HG03469 (cell line): ENCODE measurements around the gene PKDREJ.
"Not testable (repeated sequence)": the region's sequence is repeated elsewhere in the genome, so short reads cannot be mapped to it uniquely, and the experiment has no call there.

Source experiments
- ATAC-seq: cut with Tn5 transposase; IDR thresholded peaks from one replicate; pipeline ENCODE4 v1.9.1; 2021; ENCODE audit warnings: mild to moderate bottlenecking, moderate library complexity, moderate number of reproducible peaks; ENCODE audit not compliant: unreplicated experiment

PKDREJ gene

DNA sequence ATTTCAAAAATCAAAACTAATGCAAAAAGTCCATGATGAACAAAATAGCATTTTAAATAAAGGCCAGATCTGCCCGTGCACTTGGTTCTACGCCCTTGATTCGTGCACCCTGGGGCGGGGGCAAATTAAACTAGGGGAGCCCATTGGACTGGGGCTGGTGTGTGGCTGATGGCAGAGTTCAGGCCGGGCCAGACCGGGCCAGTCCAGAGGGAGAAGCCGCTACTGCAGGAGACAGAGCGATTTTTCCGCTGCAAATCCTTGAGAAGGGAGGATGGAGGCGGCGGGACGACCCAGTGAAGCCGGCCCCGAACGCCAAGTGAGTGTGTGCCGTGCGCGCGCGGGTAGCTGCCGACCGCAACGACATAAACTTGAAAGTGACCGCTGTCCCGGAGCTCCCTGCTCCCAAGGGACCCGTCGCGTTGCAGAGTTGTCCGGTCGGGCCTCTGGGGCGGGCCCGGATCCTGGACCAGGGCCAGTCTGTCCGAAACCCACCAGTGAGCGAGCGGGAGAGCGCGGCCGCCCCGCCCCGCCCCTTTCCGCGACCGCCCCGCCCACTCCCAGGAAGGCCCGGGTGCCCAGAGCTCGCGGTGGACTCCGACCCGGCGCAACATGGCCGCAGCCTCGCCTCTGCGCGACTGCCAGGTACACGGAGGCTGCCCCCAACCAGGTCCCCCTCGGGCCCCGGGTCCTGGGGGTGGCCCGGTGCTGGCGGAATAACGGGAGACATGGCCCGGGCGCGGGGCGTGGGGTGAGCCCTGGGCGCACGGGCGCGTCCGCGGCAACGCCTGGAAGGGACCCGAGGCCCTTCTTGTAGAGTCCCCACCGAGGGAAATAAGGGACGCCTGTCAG is 4.5 kb upstream of the PKDREJ start, which contains the start of gene TTC38:
Gene TTC38 (plus strand): TSS at position 578 of the 849 bp plus-strand sequence. CDS start 32 bp downstream, at position 610.
- no peak for ATAC-seq

DNA sequence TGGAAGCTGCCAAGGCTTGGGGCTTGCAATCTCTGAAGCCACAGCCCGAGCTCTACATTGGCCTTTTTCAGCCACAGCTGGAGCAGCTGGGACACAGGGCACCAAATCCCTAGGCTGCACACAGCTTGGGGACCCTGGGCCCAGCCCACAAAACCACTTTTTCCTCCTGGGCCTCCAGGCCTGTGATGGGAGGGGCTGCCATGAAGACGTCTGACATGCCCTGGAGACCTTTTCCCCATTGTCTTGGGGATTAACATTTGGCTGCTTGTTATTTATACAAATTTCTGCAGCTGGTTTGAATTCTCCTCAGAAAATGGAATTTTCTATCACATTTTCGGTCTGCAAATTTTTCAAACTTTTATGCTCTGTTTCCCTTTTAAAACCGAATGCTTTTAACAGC is 2.5 kb upstream of the PKDREJ start:
- not testable (repeated sequence) for ATAC-seq

DNA sequence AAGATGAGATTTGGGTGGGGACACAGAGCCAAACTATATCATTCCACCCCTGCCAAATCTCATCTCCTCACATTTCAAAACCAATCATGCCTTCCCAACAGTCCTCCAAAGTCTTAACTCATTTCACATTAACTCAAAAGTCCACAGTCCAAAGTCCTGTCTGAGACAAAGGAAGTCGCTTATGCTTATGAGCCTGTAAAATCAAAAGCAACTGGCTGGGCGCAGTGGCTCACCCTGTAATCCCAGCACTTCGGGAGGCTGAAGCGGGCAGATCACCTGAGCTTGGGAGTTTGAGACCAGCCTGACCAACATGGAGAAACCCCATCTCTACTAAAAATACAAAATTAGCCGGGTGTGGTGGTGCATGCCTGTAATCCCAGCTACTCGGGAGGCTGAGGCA is 1.4 kb upstream of the PKDREJ start:
- ATAC-seq, result not testable (repeated sequence)

DNA sequence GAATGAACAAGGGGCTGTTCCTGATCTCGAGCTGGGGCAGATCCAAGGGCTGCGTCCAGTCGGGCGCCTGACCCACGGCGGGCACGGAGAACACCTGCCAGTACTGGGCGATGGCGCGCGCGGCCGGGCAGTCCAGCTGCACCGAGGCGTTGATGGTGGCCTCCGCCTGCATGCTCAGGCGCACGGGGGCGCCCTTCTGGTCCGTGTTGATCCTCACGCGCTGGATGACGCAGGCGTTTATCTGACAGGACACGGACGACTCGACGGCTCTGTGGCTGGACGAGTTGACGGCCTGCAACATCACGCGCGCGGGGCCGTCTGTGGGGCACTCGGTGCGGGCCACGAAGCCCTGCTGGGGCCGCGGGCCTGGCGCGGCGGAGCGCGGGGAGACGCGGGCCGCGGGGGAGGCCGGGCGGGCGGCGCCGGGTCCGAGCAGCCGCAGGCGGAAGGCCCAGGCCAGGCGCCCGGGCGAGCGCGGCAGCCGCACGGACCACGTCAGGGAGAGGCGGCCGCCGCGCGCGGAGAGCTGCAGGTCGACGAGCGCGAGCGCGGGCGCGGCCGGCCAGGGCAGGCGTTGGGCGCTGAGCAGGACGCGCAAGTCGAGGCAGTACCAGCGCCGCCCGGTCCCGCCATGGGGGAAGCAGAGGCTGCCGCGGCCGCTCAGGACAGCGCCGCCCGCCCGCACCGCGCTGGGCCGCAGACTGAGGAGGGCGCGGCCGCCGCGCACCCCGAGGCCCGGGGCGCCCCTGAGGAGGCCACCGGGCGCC is 511 bp downstream of the PKDREJ start:
- ATAC-seq, result no peak

DNA sequence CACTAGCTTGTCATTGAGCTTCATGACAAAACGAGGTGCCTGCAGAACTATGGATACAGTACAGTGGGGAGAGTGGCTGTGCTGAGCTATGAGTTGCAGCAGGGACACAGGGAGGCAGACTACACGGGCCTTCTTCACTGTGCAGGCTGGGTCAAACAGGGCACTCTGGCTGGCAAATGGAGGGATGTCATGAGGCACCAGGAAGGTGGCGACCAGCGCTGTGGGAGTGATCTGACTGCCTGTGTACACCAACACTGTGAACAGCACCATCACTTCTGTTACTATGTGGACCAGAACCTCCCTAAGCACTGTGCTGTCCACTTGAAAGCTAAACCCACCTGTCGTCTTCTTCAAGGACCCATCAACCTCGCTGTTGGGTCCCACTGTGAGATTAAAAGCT is 3.1 kb downstream of the PKDREJ start:
- ATAC-seq, result no peak

DNA sequence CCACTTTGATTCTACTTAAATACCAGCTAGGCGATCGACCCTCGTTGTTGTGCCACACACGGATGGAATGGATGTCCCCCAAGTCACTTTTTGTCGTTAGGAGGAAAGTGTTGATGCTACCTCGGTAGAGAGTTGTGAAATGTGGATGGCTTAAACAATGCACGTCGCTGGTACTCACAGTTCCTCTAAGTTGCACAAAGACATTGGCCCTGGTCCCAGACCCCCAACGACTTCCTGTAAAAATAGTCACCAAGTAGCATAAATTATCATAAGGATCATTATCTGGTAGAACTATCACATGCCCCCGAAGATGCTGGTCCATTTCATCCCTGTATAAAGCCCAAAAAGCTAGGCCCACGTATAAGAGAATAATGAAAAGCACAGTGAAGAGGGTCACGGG is 3.8 kb downstream of the PKDREJ start:
- ATAC-seq, result no peak

DNA sequence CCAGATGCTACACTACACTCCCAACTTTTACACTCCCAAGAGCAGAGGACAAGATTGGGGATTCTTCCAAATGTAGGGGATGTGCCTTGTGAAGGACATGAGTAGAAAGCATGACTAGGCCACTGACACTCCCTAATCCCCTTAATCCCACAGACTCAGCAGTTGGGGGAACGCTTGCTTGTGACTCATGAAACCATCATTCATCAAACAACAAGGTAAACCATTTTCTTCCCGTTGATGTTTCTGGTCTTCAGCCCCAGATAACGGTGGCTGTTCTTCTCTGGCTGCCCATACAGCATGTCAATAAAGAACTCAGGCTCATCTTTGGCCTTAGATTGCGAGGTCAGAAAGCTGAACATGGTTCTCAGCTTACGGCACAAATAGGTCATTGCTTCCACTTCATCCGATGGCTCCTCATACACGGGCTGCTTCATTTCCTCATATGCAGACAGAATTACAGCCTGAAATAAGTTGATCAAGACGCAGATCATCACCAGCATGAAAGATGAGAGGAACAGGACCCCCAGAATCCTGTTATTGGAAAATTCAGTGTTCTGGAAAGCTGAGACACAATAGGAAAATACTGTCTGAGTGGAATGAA is 6.7 kb downstream of the PKDREJ start:
- no peak for ATAC-seq

DNA sequence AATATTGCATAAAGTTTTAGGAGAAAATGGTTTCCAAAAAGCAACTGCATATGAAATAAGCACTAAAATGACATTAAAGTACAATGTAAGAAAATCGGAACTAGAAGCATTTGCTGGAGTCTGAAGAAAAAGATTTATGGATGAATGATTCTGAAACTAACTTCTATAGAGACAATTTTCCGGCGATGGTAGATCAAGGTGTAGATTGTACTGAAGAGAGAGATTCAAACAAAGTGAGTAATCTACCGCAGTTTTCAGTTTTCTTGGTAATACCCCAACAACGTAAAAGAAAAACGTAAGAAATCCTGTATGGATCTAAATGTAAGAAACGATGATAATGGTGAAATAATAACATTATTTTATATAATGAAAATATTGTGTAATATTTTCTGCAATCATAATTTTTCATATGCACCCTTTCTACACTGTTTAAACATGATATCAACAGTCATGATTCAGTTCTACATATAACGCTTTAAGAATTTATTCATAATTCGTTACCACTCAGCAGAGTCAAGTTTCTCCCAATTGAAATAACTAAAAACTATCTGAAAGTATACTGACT is 11.2 kb downstream of the PKDREJ start:
- ATAC-seq, result no peak

- ATAC-seq, result no peak
These were observed 11.9 kb downstream of the PKDREJ start for GRCh38 chr22:46251266-46251665.

DNA sequence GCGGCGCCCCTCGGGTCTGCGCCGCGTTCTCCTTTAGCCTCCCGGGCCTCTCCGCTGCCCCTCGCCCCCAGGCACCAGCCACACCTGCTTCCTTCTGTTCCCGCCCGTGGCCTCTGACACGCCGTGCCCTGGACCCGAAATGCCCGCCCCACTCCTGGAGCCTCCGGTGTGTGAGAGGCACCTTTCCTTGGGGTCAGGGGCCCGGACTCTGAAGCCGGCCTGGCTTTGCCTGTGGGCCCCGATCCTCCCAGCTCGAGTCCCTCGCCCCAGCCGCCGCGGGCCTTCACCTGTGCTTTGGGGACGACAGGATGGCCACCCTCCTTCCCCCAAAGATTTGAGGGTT is 12.4 kb downstream of the PKDREJ start:
- no peak for ATAC-seq

DNA sequence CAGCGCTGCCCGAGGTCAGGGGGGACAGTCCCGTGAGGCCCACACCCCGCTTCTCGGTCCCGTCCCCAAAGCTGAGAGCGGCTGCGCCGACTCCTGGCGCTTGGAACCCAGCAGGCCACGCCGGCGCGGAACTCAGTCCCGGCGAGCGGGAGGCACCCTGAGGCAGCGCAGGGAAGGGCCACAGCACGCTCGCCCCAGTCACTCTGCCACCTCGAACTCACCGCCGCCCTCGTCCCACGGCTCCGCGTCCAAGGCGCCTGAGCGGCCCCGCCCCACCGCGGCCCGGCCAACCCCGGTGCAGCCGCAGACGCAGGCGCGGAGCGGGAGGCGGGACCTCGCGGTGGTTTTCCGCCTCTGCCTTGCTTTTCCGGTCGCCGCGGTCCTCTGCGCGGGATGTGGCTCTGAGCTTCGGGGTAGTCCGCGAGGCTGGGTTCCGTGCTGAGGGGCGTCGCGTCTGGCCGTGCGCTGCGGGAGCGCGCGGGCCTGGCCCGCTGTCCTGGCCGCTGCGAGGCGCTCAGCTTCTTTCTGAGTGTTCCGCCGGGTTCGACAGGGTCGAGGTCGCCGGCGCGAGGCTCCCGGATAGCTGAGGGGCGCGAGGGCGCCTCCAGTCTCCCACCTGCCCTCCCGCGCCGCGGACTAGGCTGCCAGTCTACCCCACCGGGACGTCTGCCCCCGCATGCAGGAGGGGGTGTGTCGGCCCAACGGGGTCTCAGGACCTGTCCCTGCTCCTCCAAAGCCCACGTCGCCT is 12.9 kb downstream of the PKDREJ start, which contains the start of gene CDPF1:
Gene CDPF1 (minus strand): TSS at position 259 of the 748 bp plus-strand sequence. CDS start 2,009 bp downstream, outside the sequence.
- ATAC-seq, result peak; percentile 64

- ATAC-seq, result no peak
These were observed 15.6 kb downstream of the PKDREJ start for GRCh38 chr22:46247443-46247975.

GRCh38 chr22:46246178-46246577 is 17.0 kb downstream of the PKDREJ start:
- ATAC-seq, result no peak

DNA sequence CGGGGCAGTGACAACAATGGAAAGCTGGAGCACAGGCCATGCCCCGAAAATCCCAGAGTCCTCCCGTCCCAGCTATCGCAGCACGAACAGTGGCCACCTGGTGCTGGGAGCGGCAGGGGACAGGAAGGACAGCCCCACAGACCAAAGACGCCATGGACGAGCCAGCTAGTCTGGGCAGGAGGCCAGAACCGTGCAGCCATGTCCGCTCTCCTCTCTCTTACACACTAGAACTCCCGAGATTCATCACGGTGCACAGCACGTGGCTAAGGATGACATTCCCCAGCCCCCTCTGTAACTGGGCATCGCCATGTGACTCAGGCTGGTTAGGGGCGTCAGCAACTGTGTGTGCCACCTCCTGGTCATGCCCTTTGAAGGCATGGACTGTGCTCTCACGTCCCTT is 17.6 kb downstream of the PKDREJ start:
- no peak for ATAC-seq

DNA sequence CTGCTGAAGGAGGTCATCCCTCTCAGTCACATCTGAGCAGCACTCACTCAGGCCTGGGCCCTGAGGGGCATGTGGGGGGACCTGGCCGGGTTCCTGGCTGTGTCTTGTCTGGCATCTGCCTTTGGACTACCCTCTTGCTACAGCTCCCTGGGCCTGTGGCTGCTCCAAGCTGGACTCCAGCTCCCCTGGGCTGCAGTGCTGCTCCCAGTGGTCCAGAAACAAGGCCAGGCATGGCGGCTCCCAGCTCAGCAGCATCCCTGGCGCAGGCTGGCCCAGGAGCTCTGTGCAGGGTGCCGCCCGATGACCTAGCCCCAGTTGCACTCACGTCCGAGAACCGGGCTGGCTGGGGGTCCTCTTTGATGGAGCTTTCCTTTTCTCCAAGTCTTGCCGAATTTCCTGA is 18.4 kb downstream of the PKDREJ start:
- no peak for ATAC-seq

DNA sequence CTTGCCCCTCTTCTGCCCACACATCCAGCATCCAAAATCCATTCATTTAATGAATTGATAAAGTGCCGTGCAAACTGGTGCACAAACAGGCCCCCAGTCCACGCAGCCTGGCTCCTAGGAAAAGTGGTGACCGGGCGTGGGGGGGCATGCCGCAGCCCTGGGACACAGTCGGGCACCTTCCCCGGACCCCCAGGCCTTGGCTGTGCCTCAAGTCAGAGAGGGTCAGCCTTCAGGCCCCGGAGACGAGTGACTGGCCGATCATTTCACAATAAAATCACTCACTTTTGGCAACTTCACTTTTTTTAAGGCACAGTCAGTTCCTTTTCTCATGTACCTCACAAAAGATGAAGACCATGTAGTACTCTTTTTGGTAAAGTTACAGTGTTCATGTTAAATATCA is 21.1 kb downstream of the PKDREJ start:
- no peak for ATAC-seq

- no peak for ATAC-seq
These were observed 21.6 kb downstream of the PKDREJ start for GRCh38 chr22:46241396-46242007.

GRCh38 chr22:46240907-46241306 is 22.2 kb downstream of the PKDREJ start:
- ATAC-seq, result no peak

- ATAC-seq, result no peak
These were observed 22.6 kb downstream of the PKDREJ start for GRCh38 chr22:46240506-46240905.

DNA sequence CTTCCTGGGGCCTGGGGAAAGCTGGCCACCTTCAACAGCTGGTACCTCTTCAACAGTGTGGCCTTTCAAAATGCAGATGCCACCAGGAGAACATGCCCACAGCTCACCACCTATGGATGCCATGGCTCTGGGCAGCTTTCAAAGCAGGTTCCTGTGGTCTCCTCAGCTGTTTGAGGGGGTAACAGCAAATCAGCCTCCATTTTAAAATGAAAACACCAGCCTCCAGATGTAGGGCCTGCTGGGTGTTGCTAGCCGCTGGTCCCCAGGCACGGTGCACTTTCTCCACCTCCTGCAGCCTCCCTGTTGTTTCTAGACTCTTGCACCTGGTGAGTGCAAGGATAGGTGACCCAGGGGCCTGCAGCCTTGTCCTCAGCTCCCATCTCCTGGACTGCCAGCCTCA is 23.1 kb downstream of the PKDREJ start:
- ATAC-seq, result no peak
